ENCODE measurements around the gene SPARCL1. TPM values are rescaled to one million over a fixed set of nuclear protein-coding genes. Genes with fewer than 3 reads are reported as not detected.

The SPARCL1 gene
- total and polyA plus RNA-seq, 9 of the 15 experiments (the other 6 are each of a cell fraction or from before 2014, with no cell fraction given): 0.03 to 0.71 (median 0.05) TPM; not detected in 3

GRCh38 chr4:87541521-87541920, 12.3 kb upstream of the SPARCL1 start:
- CTCF ChIA-PET (ENCODE audit: low intra/inter-chr PET ratio): no interaction called here
- in situ Hi-C loops (cut with MboI) (no loop called here), intact Hi-C loops (cut with micrococcal nuclease) (loop anchor here (5.0 kb wide), 1 partner anchor 296 kb away; no protein-coding TSS in a partner anchor)
- Histone ChIP-seq H3K9me3 (replicated peaks; ENCODE audit: control insufficient read depth, insufficient read depth, low read depth, low read length) (0 out of 2 replicates have a peak, but pooled peaks cover 2% of the 10 kb centered on the region), H3K36me3 (ENCODE audit: control insufficient read depth, insufficient read depth, low read length) (no peaks in the 10 kb centered on the region), H3K4me2 (ENCODE audit: insufficient read depth, low read length) (no peak overlapping the region), H3K4me3 (no peak overlapping the region), H3K9me1 (ENCODE audit: control insufficient read depth, insufficient read depth, low read length) (no peaks in the 10 kb centered on the region), H2AFZ (ENCODE audit: low read depth, low read length) (no peak overlapping the region), H3K4me1 (replicated peaks in 1 of 2; ENCODE audit: control insufficient read depth in 2 of 2, insufficient read depth in 2 of 2, low read length in 2 of 2) (no peaks in the 10 kb centered on the region), H4K20me1 (replicated peaks; ENCODE audit: control insufficient read depth, insufficient read depth, low read length) (no peaks in the 10 kb centered on the region), H3K9ac (ENCODE audit: insufficient read depth in 1 of 2, low read depth in 2 of 2, low read length in 2 of 2) (no peak overlapping the region), H3K27ac (ENCODE audit: extremely low read depth, low read depth, low read length) (no peak overlapping the region), H3K27me3 (ENCODE audit: control insufficient read depth in 2 of 2, insufficient read depth in 2 of 2, low read length in 2 of 2) (no peaks in the 10 kb centered on the region; a peak in 1 of 5 replicates), H3K79me2 (ENCODE audit: control insufficient read depth, insufficient read depth, low read length) (no peaks in the 10 kb centered on the region)
- DNase-seq (ENCODE audit: extremely low read depth in 1 of 4, low spot score in 3 of 4): no peak
- no peak for FAIRE-seq
- ATAC-seq: no peak
- no TSS peak for BruUV-seq (replicated peaks)
- 0% methylated on average over 4 of the region's 4 CpGs for WGBS (ENCODE audit: insufficient coverage, low coverage, missing lambda C conversion rate)
- POLR2A ChIA-PET: no interaction called here
- TF ChIP-seq RBM25 (IDR thresholded peaks at IDR 0.05; ENCODE audit: low read depth, low read length, severe bottlenecking) (no peak), SMARCB1 (IDR thresholded peaks at IDR 0.05; ENCODE audit: insufficient read length, low read depth) (no peak), BRF1 (IDR thresholded peaks at IDR 0.05; ENCODE audit: borderline replicate concordance, extremely low read depth, insufficient read length) (no peak), CREBBP (IDR thresholded peaks at IDR 0.05; ENCODE audit: low read depth, low read length) (no peak), UBTF (IDR thresholded peaks at IDR 0.05; ENCODE audit: borderline replicate concordance in 1 of 2, low read depth in 2 of 2, low read length in 2 of 2) (no peak), ZNF407 (IDR thresholded peaks at IDR 0.05; ENCODE audit: low read depth) (no peak), OTX1 (CRISPR knock-in tag; IDR thresholded peaks at IDR 0.05) (no peak), NFYB (IDR thresholded peaks at IDR 0.05; ENCODE audit: extremely low read depth, insufficient read length) (no peak), EZH2 (IDR thresholded peaks at IDR 0.05; ENCODE audit: borderline replicate concordance, low read depth, low read length) (no peak), CREM (IDR thresholded peaks at IDR 0.05; ENCODE audit: low read depth) (no peak), KDM2B (CRISPR knock-in tag; IDR thresholded peaks at IDR 0.05) (no peak)
- TF ChIP-seq, protein P1, sequence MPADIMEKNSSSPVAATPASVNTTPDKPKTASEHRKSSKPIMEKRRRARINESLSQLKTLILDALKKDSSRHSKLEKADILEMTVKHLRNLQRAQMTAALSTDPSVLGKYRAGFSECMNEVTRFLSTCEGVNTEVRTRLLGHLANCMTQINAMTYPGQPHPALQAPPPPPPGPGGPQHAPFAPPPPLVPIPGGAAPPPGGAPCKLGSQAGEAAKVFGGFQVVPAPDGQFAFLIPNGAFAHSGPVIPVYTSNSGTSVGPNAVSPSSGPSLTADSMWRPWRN (IDR thresholded peaks at IDR 0.05; ENCODE audit: low read depth): no peak

Measured in K562 (cell line).